COLO829 (cell line): ENCODE results near the gene THUMPD1.
"Not testable (repeated sequence)": the region's sequence is repeated elsewhere in the genome, so short reads cannot be mapped to it uniquely, and the experiment has no call there.

ENCODE experiments used
- DNase-seq: peaks from one replicate; pipeline ENCODE4 v3.0.0; 2012; ENCODE audit warnings: low spot score

THUMPD1 gene

DNA sequence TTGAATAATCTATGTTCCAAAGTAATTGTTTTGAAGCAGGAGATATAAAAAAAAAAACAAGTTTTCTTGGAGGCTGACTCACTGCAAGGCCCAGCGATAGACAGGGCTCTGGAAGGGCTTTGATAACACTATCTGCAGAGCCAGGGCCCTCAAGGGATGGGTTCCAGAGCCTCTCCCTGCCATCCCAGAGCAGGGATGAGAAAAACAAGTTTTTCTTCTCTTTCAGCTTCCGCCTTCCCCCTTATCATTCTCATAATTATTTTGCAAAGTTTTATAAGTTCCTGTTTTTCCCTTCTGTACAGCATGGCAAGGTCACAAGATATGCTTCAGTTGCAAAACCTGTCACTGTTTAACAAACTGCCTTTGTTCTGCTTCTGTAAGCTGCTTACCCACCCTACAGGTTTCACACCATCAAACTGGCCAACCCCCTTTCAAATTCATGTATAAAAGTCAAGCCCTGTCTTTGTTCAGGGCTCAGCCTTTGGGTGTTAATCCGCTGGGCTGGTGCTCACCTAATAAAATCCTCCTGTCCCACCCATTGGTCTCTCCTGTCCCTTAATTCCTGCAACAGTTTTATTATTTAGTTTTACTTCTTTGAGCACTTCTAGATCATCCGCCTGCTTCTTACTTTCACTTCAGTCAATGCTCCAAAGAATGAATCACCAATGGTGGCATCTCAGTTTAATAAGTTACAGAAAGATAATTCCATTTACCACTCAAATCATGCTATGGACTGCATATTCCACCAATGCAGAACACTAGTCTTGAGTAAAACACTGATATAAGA is 5.6 kb upstream of the THUMPD1 start:
- DNase-seq: no peak

DNA sequence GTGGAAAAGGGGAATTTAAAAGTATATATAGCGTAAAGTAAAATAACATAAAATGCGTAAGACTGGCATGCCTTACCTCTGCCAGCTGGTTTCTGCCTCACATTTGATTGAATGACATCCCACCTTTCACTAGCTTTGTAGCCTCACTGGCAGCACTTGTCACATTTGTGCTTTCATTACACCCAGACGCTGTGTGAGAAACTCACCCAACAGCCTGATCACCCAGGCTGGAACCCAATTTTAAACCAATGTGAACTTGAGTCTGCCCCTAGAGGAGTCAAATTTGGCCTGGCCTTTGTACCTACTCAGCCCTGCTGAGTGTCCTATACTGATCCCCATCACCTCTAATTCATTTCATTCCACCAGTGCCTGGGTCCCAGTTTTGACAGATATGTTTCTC is 4.8 kb upstream of the THUMPD1 start:
- DNase-seq: no peak

- DNase-seq: no peak
Observed at GRCh38 chr16:20744922-20745440, 3.4 kb upstream of the THUMPD1 start.

DNA sequence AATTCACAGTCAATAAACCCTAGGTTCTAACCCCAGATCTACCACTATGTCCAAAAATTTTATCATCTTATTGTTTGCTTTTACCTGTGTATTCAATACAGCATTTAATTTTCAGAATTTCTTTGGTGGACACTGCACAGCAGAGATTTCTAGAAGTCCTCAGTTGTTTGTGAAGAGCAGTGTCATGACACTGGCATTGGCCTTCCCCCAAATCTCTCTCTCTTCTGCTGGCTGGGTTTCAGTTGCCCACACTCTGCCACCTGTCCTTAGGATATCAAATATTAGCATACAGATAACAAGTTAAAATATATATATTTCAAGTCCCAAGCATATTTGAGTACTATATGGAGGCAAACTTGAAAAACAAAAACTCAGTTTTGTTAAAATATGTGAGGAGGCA is 2.0 kb upstream of the THUMPD1 start:
- no peak for DNase-seq

DNA sequence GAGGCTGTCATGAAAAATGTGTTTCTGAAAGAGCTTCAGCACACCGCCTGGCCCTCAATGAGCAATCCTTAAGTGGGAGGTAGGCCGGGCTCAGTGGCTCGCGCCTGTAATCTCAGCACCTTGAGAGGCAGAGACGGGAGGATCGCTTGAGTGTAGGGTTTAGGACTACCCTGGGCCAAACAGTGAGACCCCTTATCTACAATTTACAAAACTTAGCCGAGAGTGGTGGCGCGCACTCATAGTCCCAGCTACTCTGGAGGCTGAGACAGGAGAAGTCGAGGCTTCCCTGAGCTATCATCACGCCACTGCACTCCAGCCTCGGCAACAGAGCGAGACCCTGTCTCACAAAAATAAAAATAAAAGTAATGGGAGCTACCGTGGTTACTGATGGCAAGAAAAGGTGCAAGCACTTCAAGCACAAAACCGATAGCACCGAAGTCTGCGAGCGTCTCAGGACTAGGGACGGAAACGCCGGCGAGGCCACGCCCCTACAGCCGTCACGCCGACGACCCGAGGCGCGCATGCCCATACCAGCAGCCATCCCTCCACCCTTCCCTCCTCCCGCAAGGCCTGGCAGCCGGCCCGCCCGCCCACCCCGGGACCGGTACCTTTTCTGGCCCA is 607 bp downstream of the THUMPD1 start:
- DNase-seq: peak; percentile 96

- peak; percentile 42 for DNase-seq
Observed at GRCh38 chr16:20740007-20740883, 1.4 kb downstream of the THUMPD1 start.

DNA sequence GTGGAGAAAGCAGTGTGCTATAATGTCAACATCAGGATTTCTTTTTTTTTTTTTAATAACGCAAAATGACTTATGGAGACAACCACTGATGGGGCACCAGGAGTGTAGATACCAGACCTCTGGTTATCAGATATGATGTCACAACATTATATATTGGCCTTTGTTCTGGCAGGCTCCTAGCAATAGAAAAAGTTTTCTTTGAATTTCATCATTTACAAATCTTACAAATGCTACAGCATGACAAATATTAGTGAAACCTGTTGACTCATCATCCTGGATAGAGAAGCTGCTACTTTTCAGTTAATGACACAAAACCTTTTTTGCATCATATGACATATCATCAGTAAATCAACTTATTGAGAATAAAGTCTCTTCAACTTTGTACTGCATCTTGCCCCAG is 6.1 kb downstream of the THUMPD1 start:
- DNase-seq: no peak

DNA sequence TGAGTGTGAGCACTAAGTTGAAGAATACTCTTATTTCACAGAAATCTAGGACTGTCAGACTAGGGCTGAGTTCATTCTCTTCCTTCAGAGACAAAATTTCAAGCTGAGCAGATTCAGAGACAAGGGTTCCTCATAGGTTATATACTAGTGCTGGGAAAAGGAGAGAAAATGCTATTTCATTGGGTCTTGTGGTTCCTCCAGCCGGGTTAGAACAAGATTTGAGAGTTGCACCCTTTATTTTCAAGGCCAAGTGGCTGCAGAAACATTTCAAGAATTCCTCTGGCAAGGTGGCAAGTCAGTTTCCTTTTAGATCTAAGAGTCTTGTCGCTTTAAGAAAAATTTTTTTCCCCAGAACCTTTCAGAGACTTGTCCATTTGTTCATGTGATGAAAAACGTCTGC is 6.8 kb downstream of the THUMPD1 start:
- no peak for DNase-seq

DNA sequence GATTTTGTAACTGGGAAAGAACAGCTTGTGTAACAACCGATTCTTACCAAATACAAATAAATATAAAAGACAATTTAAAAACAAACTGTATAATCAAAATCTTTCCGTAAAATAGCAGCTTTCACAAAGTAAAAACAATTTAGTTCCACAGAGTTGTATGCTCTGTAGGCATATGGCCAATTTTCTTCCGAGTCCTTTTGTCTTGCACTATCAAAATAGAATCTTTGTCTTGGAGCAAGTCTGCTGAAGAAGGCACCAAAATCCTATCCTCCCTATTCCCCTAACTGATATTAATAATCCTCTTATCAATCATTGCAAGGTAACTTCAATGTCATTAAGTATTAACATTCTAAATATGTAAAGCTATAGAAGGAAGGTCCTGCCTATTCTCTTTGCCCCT is 7.6 kb downstream of the THUMPD1 start:
- DNase-seq: no peak

DNA sequence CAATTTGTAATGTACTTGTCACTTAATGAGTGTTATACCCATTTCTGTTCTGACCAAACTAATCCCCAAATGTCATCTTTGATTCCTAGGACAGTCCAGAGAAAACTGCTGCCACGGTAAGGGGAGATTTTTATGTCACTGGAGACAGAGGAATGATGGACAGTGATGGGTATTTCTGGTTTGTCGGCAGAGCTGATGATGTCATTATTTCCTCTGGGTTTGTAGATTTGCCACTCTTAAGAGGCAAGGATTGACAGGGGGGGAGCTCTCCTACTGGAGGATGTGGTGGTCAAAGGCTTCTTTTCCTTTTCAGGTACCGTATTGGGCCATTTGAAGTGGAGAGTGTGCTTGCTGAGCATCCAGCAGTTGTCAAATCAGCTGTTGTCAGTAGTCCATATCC is 12.5 kb downstream of the THUMPD1 start:
- DNase-seq: no peak

GRCh38 chr16:20727181-20727580 is 14.4 kb downstream of the THUMPD1 start:
- DNase-seq: no peak

DNA sequence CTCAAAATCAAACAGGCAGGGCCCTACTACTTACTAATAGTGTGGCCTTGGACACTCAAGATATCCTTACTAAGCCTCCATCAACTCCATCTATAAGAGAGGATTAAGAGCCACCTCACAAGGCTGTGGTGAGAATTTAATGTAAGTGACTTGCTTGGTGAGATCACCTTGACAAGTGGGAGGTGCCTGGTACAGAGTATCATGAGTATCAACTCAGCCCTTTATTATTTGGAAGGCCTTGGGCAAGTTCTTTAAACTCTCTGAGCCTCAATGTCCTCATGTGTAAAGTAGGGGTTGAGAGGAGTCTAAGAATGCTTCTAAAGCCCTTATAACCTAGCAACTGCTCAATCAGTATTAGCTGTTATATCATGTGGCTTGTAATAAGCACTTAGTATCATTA is 15.0 kb downstream of the THUMPD1 start:
- no peak for DNase-seq

DNA sequence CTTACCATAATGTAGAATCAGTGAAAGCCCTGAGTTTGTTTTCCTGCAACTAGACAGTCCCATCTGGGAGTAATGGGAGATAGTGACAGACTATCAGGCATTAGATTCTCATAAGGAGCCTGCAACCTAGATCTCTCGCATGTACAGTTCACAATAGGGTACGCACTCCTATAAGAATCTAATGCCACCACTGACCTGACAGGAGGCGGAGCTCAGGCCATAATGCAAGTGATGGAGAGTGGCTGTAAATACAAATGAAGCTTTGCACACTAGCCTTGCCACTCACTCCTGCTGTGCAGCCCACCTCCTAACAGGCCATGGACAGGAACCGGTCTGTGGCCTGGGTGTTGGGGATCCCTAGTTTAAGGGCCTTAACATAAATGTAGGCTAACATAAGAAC is 21.4 kb downstream of the THUMPD1 start:
- DNase-seq: no peak

DNA sequence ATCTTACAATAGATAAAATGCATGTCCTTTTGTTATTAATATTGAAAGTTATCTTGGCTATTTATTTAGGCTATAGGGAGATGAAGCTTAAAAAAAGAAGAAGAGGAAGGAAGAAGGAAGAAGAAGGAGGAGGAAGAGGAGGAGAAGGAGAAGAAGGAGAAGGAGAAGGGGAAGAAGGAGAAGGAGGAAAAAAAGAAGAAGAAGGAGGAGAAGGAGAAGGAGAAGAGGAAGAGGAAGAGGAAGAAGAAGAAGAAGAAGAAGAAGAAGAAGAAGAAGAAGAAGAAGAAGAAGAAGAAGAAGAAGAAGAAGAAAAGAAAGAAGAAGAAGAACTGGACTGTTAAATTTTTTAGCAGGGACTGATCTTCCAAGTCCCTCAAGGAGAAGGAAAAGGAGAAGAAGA is 23.9 kb downstream of the THUMPD1 start:
- not testable (repeated sequence) for DNase-seq

- DNase-seq: no peak
Observed at GRCh38 chr16:20711277-20711911, 30.2 kb downstream of the THUMPD1 start.

DNA sequence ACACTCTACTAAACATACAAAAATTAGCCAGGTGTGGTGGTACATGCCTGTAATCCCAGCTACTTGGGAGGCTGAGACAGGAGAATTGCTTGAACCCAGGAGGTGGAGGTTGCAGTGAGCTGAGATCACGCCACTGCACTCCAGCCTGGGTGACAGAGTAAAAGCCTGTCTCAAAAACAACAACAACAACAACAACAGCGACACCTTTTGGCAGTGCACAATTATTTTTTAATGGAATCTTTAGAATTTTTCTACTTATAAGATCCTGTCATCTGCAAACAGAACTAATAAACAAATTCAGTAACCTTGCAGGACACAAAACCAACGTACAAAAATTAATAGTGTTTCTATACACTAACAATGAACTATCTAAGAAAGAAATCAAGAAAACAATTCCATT is 33.5 kb downstream of the THUMPD1 start:
- not testable (repeated sequence) for DNase-seq

GRCh38 chr16:20707461-20707860 is 34.2 kb downstream of the THUMPD1 start:
- DNase-seq: no peak

DNA sequence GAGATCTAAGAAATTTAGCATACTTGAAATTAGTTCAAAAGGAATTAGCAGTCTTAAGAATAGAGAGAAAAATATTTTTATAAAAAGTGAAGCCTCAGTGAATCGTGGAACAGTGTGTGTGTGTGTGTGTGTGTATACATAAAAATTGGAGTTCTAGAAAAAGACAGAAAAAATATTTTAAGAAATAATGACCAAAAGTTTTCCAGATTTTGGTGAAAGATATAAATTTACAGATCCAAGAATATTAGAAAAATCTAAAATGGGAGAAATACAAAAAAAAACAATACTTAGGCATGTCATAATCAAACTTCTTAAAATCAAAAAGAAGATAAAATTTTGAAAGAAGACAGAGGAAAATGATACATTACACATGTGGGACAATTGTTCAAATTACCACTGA is 35.6 kb downstream of the THUMPD1 start:
- DNase-seq: not testable (repeated sequence)

DNA sequence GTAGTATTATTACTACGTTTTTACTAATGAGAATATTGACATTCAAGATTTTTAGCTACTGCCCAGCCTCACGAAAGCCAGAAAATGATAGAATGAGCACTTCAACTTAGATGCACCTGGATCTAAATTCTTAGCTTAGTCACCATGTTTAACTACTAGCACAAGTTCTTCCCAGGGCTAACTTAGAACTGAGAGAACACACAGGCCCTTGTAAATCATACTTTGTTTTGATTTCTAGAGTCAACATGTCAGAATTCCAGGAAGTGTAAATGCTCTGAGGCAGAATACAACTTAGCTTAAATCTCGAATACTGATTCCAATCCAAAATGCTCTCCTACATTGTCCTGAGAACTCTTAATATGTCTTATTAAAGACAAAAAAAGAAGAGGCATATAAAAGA is 37.3 kb downstream of the THUMPD1 start:
- no peak for DNase-seq

- DNase-seq: not testable (repeated sequence)
Observed at GRCh38 chr16:20701692-20702091, 39.9 kb downstream of the THUMPD1 start.

- no peak for DNase-seq
Observed at GRCh38 chr16:20696618-20697017, 45.0 kb downstream of the THUMPD1 start.

- no peak for DNase-seq
Observed at GRCh38 chr16:20695024-20695423, 46.6 kb downstream of the THUMPD1 start.
